GM18517 (cell line): Measurements from ENCODE around the gene REV1.

Experiments
- ATAC-seq: cut with Tn5 transposase; IDR thresholded peaks from one replicate; pipeline ENCODE4 v1.9.1; 2021; ENCODE audit warnings: mild to moderate bottlenecking, moderate library complexity; ENCODE audit not compliant: unreplicated experiment

REV1 gene

GRCh38 chr2:99451280-99451679, 38.5 kb downstream of the REV1 start:
- no peak for ATAC-seq

DNA sequence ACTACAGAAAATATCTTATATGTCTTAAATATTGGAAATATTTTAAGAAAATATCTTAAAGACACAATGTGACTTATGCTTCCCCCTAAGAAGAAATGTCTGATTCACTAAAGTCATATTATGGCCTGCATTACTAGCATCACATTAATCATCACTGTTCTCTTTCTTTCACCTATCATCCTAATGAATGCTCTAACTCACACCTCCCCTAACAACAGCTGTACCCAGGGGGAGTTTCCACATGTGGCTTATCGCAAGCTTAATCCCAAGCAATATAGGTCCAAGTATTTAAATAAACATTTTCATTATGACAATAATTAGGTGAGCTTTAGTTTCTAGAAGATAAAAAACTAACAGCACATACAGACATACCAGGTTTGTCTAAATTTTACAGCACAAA, 39.6 kb downstream of the REV1 start:
- ATAC-seq: no peak

GRCh38 chr2:99448556-99448955, 41.3 kb downstream of the REV1 start:
- no peak for ATAC-seq

DNA sequence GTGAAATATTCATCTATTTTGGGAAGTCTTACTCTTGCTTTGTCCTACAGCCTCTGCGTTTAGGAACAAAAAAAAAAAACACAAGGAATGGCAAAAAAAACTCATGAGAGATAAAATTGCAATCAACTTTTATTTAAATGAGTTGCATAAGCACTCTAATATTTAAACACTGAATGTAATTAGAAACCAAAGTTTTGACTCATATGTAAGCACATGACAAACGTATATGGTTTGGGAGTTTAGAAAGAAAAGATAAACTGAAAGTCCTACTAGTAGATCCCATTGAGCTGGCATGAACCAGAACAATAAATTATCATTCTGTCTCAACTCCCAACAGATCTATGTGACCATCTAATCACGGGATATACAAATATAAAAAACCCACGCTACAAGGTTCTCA, 44.8 kb downstream of the REV1 start:
- ATAC-seq: no peak

- no peak for ATAC-seq
Observed at GRCh38 chr2:99444222-99444621, 45.6 kb downstream of the REV1 start.

- ATAC-seq: no peak
Observed at GRCh38 chr2:99442837-99443236, 47.0 kb downstream of the REV1 start.

- ATAC-seq: no peak
Observed at GRCh38 chr2:99439971-99440505, 49.8 kb downstream of the REV1 start.

DNA sequence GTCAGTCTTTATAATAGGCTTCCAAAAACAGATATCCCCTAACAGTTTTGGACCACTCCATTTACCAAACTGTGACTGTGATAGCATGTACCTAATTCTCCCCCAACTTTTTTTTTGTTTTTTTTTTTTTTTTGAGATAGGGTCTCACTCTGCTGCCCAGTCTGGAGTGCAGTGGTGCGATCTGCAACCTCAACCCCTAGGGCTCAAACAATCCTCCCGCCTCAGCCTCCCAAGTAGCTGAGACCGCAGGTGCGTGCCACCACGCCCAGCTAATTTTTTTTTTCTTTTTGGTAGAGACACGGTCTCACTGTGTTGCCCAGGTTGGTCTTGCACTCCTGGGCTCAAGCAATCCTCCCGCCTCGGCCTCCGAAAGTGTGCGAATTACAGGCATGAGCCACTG, 52.9 kb downstream of the REV1 start:
- no peak for ATAC-seq

DNA sequence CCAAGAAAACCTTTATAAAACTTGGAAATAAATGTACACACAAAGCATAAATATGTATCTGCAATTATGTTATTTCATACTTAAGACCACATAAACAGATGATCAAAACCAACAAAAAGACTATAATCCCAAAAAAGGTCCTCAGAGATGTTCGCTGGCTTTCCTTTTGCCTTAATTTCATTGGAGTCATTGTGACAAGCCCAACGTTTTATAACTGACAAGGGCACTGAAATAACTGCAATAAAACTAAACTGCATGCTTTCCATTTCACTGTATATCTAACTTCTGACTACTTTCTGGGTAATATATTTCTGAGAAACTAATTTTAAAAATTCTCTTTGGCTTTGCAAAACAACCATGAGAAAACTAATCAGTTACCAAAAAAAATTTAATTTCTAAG, 56.5 kb downstream of the REV1 start:
- no peak for ATAC-seq

GRCh38 chr2:99431587-99432275, 58.1 kb downstream of the REV1 start:
- no peak for ATAC-seq

DNA sequence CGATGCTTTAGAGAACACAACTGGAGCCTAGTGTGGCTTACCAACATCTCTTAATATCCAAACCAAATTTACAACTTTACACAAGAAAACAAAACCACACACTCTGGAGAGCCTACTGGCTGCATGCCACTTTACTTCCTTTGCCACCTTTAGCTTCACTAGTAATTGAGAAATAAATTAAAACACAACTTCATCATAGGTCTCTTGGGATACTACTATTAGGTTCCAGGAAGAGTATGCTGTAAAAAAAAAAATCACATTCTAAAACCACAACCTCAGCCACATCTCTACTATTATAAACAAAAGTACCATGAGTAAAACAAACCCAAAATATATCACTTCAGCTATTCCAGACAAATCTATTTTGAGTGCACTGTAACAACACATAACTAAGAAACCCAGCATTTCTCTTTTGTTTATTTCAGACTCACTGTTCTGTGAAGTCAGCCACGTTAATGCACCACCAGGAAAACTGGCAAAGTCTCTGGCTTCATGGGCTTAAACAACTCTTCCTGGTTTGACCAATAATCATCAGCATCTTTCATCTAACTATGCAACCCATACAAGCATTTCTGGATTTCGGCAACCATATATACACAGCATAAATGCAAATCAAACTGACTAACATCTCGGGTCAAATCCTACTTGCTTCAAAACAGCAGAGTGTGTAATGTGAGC, 59.1 kb downstream of the REV1 start:
- ATAC-seq: no peak

DNA sequence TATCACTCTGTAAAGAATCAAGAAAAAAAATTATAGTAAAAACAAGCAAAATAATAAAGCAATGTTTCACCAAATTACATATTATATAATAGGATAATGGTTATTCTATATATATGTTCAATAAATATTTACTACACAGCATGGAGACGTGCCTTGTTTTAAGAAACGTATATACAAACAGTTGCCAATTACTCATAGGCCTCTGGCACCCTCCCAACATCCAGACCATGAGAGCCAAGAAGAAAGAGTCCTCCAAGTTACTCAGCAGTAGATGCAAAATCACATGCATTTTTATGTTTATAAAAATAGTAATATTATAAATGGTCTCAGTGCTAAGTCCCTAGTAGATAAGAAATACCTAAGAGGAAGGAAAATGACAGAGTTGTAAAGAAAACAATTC, 64.8 kb downstream of the REV1 start:
- ATAC-seq: no peak

- no peak for ATAC-seq
Observed at GRCh38 chr2:99424371-99424770, 65.4 kb downstream of the REV1 start.

- no peak for ATAC-seq
Observed at GRCh38 chr2:99422599-99422998, 67.2 kb downstream of the REV1 start.

DNA sequence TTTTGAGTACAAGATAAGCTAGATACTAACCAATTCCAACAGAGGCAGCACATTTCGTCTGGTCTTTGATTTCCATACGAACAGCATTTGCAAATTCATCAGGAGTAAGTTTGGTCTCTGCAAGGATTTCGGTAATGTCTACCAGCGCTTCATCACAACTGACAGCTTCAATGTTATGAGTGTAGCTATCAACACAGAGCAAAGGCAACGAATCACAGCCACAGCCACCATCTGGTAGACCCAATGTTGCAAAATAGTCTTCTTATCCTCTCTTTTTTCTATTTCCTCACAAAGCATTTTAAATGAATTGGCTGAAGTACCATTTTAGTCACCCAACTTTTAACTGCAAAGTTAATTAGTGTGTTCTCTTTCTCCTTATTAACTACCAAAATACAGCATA, 68.3 kb downstream of the REV1 start:
- ATAC-seq: no peak

DNA sequence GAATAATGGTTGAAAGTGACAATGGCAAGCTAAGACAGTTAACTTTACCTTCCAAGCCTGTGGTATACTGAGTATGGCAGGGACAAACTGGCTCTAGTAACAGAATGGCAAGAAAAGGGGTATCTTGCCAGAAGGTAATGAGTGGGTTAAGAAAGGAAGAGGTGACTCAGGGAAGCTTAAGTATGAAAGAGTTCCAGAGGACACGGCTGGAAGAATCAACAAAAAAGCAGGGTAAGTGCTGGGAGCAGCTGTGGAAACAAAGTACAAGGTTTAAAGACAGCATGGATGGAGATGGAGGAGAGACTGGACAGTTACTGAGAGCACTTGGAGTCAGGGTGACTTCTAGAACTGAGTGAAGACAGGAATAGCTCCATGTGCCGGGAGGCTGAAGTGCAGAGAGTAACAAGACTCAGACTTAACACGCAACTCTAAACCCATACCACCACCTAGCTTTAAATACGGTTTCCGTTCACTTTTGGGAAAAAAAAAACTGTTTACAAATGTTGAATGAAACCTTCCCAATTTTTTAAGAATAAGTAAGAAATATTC, 69.0 kb downstream of the REV1 start:
- ATAC-seq: no peak

- ATAC-seq: no peak
Observed at GRCh38 chr2:99420031-99420430, 69.8 kb downstream of the REV1 start.

GRCh38 chr2:99417396-99417795, 72.4 kb downstream of the REV1 start:
- no peak for ATAC-seq

DNA sequence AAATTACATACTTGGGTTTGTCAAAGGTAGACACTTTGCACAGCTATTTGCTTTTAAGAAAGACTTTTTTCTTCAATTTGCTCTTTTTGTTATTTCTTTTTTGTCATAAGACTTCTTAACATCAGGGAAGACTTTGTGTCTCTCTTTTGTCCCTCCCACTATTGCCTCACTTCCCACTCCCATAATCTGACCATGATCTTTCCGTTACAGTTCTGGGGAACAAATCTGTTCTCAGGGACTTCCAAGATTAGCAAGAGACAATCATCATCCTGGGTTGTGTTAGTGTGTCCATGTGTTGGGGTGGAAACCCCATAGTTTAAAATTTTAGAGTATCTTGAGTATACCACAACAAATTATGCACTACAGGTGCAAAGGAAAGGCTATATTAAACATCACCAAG, 75.3 kb downstream of the REV1 start:
- ATAC-seq: no peak

- ATAC-seq: no peak
Observed at GRCh38 chr2:99410276-99410675, 79.5 kb downstream of the REV1 start.

GRCh38 chr2:99406137-99406536, 83.7 kb downstream of the REV1 start:
- no peak for ATAC-seq
